ENCODE measurements around the gene SEMA6D.

Gene SEMA6D

DNA sequence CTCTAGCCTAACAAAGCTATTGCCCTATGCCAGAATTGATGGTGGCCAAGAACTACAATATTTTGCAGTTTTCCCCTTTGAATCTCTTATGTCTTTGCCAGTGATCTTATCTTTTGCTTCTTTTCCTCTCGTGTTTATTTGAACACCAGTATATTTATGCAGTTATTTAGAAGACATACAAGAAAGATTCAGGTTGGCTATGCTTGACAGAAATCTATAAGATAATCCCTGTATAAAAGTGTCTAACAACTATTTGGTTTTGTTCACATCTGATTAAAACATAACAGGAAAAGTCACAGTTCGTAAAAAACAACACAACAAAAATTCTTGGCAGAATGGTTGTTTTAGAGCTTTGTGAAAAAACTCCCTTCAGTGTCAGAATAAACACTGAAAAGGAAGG lies 63.7 kb downstream of the SEMA6D start:
- Mint-ChIP-seq H3K27ac (no peak overlapping the region), H3K9me3 (no peaks in the 10 kb centered on the region), H3K36me3 (no peaks in the 10 kb centered on the region), H3K27me3 (no peaks in the 10 kb centered on the region), H3K4me3 (no peak overlapping the region), H3K4me1 (no peaks in the 10 kb centered on the region)
- no peak for ATAC-seq

DNA sequence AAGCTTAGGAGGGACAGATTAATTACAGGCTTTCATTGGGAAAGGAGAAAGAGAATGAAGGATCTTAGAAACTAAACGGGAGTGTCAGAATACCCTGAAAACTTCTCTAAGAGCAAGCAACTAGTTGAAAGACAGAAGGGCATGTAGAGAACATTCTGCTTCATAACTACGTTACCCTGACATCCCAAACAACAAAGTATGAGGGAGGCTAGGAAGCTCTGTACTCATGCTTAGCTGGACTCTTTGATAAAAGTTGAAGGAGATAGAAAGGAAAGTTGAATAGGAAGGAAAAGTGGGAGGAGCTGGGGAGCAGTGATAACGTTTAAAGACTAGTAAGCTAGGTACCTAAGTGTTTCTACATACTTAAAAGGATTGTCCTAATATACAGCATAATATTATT lies 64.2 kb downstream of the SEMA6D start:
- no peaks in the 10 kb centered on the region for H3K4me1 Mint-ChIP-seq
- no peak for ATAC-seq
- H3K27ac Mint-ChIP-seq: no peak overlapping the region
- H3K27me3 Mint-ChIP-seq: no peaks in the 10 kb centered on the region
- H3K9me3 Mint-ChIP-seq: no peaks in the 10 kb centered on the region
- no peaks in the 10 kb centered on the region for H3K36me3 Mint-ChIP-seq
- H3K4me3 Mint-ChIP-seq: no peak overlapping the region

DNA sequence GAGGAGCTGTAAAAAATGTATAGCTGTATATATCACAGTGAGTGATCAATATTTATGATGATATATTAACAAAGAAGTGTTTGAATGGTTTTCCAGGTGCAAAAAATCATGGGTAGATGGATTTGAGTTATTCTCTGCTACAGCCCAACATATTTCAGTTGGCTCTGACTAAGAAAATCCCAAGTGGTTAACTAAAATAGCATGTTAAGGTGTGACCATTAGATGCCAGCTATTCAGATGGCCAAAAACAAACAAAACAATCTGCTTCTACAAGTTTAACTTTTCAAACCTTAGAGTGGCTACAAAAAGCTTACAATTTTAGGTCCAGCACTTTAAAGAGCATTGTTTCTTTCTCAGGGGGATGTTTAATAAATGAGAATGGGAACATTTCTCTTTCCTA lies 67.5 kb downstream of the SEMA6D start:
- no peak for ATAC-seq

DNA sequence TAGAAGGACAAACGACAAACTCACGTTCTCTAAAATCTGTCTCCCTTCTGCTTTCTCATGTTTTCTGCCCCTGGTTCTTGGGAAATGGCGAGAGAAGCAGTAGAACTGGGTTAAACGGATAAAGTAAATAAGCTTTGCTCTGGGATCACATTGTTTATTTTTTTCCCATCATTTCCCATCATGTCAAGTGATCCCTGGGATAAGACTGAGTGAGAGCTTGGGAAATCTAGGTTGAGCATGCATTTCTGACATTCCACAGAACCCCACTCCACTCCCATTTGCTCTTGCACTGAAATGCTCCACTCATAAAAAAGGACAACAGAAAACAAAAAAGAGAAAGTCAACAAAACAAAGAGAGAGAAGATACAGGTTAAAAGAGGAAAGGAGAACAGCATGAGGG lies 69.1 kb downstream of the SEMA6D start:
- H3K27ac Mint-ChIP-seq: no peak overlapping the region
- H3K9me3 Mint-ChIP-seq: no peaks in the 10 kb centered on the region
- no peaks in the 10 kb centered on the region for H3K4me1 Mint-ChIP-seq
- no peak overlapping the region for H3K4me3 Mint-ChIP-seq
- ATAC-seq: no peak
- no peaks in the 10 kb centered on the region for H3K36me3 Mint-ChIP-seq
- no peaks in the 10 kb centered on the region for H3K27me3 Mint-ChIP-seq

More for the DNA sequence above, 67.5 kb downstream of the SEMA6D start:
- H3K4me3 Mint-ChIP-seq: no peak overlapping the region
- H3K9me3 Mint-ChIP-seq: no peaks in the 10 kb centered on the region
- H3K36me3 Mint-ChIP-seq: no peaks in the 10 kb centered on the region
- no peak overlapping the region for H3K27ac Mint-ChIP-seq
- no peaks in the 10 kb centered on the region for H3K27me3 Mint-ChIP-seq
- no peaks in the 10 kb centered on the region for H3K4me1 Mint-ChIP-seq

DNA sequence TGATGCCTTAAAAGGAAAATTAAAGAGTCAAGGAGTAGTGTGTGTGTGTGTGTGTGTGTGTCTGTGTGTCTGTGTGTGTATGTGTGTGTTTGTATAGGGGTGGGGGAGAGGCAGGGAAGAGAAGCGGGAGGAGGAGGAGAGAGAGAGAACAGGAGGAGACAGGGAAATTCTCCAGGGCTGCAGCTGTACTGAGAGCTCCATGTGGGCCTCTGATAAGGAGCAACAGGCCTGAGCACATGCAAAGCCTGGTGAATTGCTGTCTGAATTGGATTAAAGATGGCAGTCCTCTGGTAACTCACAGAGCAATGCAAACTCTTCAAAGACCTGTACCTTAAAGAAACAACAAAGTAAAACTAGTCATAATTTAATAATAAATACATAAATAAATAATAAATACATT lies 70.6 kb downstream of the SEMA6D start:
- Mint-ChIP-seq H3K27me3 (no peaks in the 10 kb centered on the region), H3K4me1 (no peaks in the 10 kb centered on the region), H3K36me3 (no peaks in the 10 kb centered on the region), H3K9me3 (no peaks in the 10 kb centered on the region), H3K27ac (no peak overlapping the region), H3K4me3 (no peak overlapping the region)
- no peak for ATAC-seq

DNA sequence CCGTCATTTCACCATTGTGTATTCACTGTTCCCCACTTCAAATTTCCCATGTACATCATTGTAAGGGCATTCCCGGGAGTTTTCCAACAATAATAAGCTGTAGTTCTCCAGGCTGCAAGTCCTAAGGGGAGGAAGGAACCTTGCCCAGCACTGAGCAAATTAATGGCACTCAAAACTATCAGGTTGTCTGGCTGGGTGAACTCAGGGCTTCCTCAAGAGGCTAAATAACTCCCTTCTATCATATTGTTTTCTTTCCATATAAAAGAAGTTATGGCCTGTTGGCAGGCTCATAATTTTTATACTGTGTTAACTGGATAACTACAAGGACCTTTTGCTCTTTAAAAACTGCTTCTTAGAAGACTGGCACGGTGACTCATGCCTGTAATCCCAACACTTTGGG lies 71.4 kb downstream of the SEMA6D start:
- Mint-ChIP-seq H3K9me3 (no peaks in the 10 kb centered on the region), H3K27ac (no peak overlapping the region), H3K27me3 (no peaks in the 10 kb centered on the region), H3K4me3 (no peak overlapping the region), H3K4me1 (no peaks in the 10 kb centered on the region), H3K36me3 (no peaks in the 10 kb centered on the region)
- no peak for ATAC-seq

DNA sequence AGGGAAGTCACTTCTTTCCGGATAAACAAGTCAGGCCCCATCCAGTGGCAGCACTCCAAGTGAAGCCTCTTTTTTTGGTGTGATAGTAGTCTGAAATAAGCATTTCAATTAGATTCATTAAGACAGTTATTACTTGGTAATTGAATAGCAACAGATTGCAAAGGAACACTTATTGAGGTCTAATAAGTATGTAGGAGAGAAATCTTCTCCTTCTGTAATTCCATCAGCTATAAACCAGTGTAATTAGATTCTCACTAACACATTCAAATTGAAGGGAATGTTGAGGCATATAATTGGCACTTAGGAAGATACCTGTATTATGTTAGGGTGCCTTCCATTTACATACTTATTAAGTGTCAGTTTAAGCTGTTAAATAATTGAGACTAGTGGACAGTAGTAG lies 73.9 kb downstream of the SEMA6D start:
- H3K27ac Mint-ChIP-seq: no peak overlapping the region
- no peak for ATAC-seq
- H3K36me3 Mint-ChIP-seq: no peaks in the 10 kb centered on the region
- no peaks in the 10 kb centered on the region for H3K4me1 Mint-ChIP-seq
- no peaks in the 10 kb centered on the region for H3K27me3 Mint-ChIP-seq
- no peak overlapping the region for H3K4me3 Mint-ChIP-seq
- H3K9me3 Mint-ChIP-seq: no peaks in the 10 kb centered on the region

DNA sequence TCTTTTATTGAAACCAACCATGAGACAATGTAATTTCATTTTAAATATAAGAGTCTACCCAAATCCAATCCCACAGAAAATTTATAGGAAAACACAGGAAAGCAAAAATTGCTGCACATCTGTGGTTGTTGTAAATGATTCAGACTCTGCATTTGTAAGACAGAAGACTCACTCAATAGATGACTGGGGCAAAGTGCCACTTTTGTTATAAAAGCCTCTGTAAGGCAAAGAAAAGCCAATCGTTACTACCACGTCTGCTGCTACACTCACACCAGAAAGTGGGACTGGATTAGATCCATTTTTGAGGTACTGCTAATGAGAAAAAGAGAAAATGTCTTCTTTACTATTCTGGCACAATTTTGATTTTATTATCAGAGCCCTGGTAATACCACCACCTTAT lies 74.9 kb downstream of the SEMA6D start:
- no peaks in the 10 kb centered on the region for H3K9me3 Mint-ChIP-seq
- H3K36me3 Mint-ChIP-seq: no peaks in the 10 kb centered on the region
- H3K27me3 Mint-ChIP-seq: no peaks in the 10 kb centered on the region
- no peaks in the 10 kb centered on the region for H3K4me1 Mint-ChIP-seq
- no peak overlapping the region for H3K4me3 Mint-ChIP-seq
- no peak for ATAC-seq
- H3K27ac Mint-ChIP-seq: no peak overlapping the region

DNA sequence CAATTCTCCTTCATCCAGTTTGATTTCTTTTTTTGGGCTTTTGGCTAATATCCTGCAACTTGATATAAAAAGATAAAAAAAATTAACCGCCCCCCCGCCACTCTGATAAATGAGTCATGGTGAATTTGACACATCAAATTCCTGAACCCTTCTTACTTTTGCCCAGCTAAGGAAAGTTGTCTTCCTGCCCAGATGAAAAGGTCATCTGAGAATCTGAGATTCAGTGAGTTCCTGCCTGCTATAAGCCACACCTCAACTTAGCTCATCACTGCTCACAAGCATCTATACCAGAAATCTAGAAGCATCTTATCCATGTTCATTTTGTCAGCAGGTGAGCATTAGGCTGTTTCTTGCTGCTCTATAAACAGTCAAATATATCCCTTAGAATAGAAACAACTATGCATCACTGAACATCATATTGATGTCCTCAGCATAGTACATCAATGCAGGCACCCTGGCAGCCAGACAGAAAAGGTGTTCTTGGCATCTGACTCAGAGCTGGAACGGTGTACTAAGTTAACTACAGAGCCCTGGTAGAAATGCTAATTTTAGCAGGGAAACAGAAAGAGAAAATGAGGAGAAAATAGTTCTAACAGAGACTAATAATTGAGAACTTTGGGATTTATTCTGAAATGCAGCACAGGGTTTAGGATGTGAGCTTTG lies 77.1 kb downstream of the SEMA6D start:
- no peaks in the 10 kb centered on the region for H3K9me3 Mint-ChIP-seq
- ATAC-seq: no peak
- H3K27ac Mint-ChIP-seq: no peak overlapping the region
- no peaks in the 10 kb centered on the region for H3K36me3 Mint-ChIP-seq
- H3K27me3 Mint-ChIP-seq: no peaks in the 10 kb centered on the region
- H3K4me3 Mint-ChIP-seq: no peak overlapping the region
- H3K4me1 Mint-ChIP-seq: no peaks in the 10 kb centered on the region

DNA sequence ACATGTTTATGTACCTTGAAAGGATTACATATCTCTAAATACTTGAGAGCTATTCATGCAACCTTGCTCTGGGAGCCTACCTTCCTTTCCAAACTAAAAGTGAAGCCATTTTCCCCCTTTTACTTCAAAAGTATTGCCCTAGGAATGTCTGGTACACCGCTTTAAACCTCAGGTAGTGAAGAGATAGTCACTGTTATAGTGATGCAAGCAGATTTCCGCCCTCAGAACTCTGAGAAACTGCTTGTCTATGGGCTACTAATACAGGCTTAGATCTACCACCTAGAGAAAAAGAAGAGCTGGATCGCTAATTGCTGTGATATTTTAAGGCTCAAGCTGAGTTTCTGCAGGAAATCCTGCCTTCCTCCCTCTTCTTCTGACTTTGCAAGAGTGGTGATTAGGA lies 78.6 kb downstream of the SEMA6D start:
- H3K36me3 Mint-ChIP-seq: no peaks in the 10 kb centered on the region
- H3K9me3 Mint-ChIP-seq: no peaks in the 10 kb centered on the region
- H3K4me1 Mint-ChIP-seq: no peaks in the 10 kb centered on the region
- H3K4me3 Mint-ChIP-seq: no peak overlapping the region
- H3K27ac Mint-ChIP-seq: no peak overlapping the region
- ATAC-seq: no peak
- no peaks in the 10 kb centered on the region for H3K27me3 Mint-ChIP-seq

DNA sequence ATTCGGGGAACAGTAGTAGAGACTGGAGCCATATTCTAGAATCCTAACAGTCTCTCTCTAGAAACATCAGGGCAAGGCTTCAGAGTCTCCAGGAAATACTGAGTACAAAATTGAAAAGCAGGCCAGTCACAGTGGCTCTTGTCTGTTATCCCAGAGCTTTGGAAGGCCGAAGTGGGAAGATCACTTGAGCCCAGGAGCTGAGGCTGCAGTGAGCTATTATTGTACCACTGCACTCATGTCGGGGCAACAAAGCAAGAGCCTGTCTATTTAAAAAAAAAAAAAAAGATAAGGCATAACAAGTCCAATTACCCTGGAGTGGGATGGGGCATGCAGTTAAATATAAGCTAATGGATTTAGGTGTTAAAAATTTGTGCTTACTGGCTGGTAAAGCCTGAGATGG lies 79.0 kb downstream of the SEMA6D start:
- no peak overlapping the region for H3K4me3 Mint-ChIP-seq
- no peaks in the 10 kb centered on the region for H3K36me3 Mint-ChIP-seq
- ATAC-seq: no peak
- H3K4me1 Mint-ChIP-seq: no peaks in the 10 kb centered on the region
- no peaks in the 10 kb centered on the region for H3K9me3 Mint-ChIP-seq
- no peak overlapping the region for H3K27ac Mint-ChIP-seq
- H3K27me3 Mint-ChIP-seq: no peaks in the 10 kb centered on the region

DNA sequence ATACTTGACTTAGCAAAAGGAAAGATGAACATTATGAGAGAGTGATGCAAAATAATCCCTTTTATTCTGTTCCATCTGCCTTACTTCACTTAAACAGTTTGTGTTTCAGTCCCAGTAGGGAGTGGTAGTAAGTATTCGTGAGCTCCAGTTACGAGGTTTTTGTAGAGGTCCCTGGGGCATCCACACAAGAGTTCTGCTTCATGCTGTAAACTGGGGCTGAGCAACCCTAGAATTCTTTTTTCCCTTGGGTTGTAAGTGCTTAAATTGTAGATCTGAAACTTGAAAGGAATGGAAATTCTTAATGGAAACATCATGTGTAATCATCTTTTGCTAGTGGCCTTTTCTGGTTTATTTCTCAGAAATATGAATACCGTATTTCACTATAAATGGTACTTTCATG lies 79.5 kb downstream of the SEMA6D start:
- no peaks in the 10 kb centered on the region for H3K4me1 Mint-ChIP-seq
- no peaks in the 10 kb centered on the region for H3K36me3 Mint-ChIP-seq
- H3K27me3 Mint-ChIP-seq: no peaks in the 10 kb centered on the region
- H3K27ac Mint-ChIP-seq: no peak overlapping the region
- H3K4me3 Mint-ChIP-seq: no peak overlapping the region
- no peak for ATAC-seq
- no peaks in the 10 kb centered on the region for H3K9me3 Mint-ChIP-seq

DNA sequence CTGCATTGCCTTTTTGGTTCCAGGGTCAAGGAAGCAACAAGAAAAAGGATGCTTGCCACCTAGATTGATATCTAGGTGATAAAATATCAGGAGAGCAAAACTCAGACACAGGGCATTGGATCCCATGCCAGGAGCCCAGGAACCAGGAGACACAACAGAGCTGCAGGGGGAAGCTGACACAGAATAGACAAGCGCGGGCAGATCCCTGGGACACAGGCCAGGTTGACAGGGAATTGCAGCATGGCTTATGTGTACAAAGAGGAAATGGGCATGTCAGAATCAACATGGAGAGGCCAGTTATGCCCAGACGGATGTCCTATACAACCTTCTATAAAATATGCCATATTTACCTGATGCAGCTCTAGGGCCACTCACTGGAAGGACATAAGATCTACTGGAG lies 84.2 kb downstream of the SEMA6D start:
- H3K9me3 Mint-ChIP-seq: no peaks in the 10 kb centered on the region
- no peak for ATAC-seq
- H3K4me1 Mint-ChIP-seq: no peaks in the 10 kb centered on the region
- no peak overlapping the region for H3K4me3 Mint-ChIP-seq
- H3K36me3 Mint-ChIP-seq: no peaks in the 10 kb centered on the region
- no peak overlapping the region for H3K27ac Mint-ChIP-seq
- H3K27me3 Mint-ChIP-seq: no peaks in the 10 kb centered on the region

DNA sequence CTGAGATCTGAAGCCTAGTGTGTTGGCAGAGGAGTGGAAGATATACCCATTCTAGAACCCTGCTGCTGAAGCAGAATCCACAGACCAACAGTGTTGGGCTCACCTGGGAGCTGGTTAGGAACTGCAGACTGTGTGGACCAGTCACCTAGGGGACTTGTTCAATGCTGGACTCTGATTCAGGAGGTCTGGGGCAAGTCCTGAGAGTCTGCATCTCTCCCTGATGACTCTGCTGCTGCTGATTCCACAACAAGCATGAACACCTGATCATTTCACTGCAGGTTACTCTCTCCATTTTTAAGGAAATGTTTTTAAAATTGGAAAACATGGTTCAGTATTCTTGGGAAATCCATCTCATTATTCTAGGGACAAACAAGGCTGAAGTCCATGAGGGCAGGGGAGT lies 84.9 kb downstream of the SEMA6D start:
- no peaks in the 10 kb centered on the region for H3K27me3 Mint-ChIP-seq
- no peak for ATAC-seq
- no peaks in the 10 kb centered on the region for H3K4me1 Mint-ChIP-seq
- no peak overlapping the region for H3K27ac Mint-ChIP-seq
- H3K9me3 Mint-ChIP-seq: no peaks in the 10 kb centered on the region
- no peak overlapping the region for H3K4me3 Mint-ChIP-seq
- no peaks in the 10 kb centered on the region for H3K36me3 Mint-ChIP-seq

DNA sequence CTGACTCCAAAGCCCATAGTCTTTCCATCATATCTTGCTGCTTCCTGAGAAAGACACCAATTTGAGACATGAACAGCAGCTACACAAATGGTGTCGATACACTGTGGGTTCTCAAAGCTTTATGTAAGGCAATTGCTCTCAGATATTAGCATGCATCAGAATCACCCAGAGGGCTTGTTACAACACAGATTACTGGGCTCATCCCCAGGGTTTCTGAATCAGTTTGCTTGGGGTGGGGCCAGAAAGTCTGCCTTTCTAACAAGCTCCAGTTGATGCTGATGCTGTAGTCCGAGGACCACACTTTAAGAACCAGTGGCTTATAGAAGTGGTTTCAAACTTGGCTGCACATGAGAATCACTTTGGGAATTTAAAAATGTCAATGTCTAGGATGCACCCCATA lies 86.5 kb downstream of the SEMA6D start:
- H3K4me1 Mint-ChIP-seq: no peaks in the 10 kb centered on the region
- no peak overlapping the region for H3K27ac Mint-ChIP-seq
- H3K27me3 Mint-ChIP-seq: no peaks in the 10 kb centered on the region
- no peak for ATAC-seq
- H3K4me3 Mint-ChIP-seq: no peak overlapping the region
- H3K9me3 Mint-ChIP-seq: no peaks in the 10 kb centered on the region
- no peaks in the 10 kb centered on the region for H3K36me3 Mint-ChIP-seq

DNA sequence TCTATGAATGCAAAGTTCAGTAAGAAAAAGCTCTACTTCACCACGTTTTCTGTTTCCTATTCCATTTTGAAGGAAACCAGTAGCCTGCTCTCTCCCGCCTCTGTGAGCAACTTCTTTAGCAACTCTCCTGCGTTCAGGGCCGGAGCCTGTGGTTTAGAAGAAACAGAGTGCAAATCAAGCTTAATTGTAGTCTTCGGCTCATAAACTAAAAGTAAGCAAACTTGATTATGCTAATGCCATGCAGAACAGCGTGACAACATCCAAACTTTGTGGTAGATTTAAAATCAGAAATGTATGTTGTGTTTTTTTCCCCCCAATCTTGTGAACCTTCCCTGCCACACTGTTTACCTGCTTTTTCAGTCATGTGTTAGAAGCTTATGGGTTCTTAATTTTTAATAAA lies 87.4 kb downstream of the SEMA6D start:
- no peak for ATAC-seq
- Mint-ChIP-seq H3K27ac (no peak overlapping the region), H3K4me1 (no peaks in the 10 kb centered on the region), H3K9me3 (no peaks in the 10 kb centered on the region), H3K36me3 (no peaks in the 10 kb centered on the region), H3K4me3 (no peak overlapping the region), H3K27me3 (no peaks in the 10 kb centered on the region)

DNA sequence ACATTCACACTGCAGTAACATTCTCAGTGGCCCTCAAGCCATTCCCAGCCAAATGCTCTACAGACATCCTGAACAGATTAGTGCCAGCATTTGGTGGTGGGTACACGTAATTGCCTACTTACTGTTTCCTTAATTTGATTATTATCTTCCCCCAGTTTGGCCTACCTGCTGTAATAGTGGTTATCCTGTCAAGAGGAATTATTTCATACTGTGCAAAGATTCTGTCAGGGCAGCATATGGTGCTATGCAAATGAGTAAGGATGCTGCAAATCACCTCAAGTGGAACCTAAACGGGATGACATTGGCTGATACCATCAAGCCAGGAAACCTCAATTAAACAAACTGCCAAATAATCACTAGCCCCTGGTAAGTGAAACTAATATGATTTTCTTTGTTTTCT lies 88.7 kb downstream of the SEMA6D start:
- ATAC-seq: no peak
- Mint-ChIP-seq H3K9me3 (no peaks in the 10 kb centered on the region), H3K27me3 (no peaks in the 10 kb centered on the region)

More for the DNA sequence above, 88.7 kb downstream of the SEMA6D start:
- Mint-ChIP-seq H3K4me3 (no peak overlapping the region), H3K27ac (no peak overlapping the region), H3K4me1 (no peaks in the 10 kb centered on the region), H3K36me3 (no peaks in the 10 kb centered on the region)

Measured in stimulated activated memory B cell treated with anti-CD40 and anti-IgM and Interleukin-4, amounts not matched to agents 10 μg/mL and 1 μg/mL and 100 μg/mL, for 72 hours (primary cell).